HG02678 (cell line): ENCODE data around the gene LAPTM5.
"Not testable (repeated sequence)": the region's sequence is repeated elsewhere in the genome, so short reads cannot be mapped to it uniquely, and the experiment has no call there.

Source experiments
- ATAC-seq: cut with Tn5 transposase; IDR thresholded peaks from one replicate; pipeline ENCODE4 v1.9.1; 2021; ENCODE audit warnings: mild to moderate bottlenecking, moderate library complexity; ENCODE audit not compliant: unreplicated experiment

LAPTM5 gene, protein sequence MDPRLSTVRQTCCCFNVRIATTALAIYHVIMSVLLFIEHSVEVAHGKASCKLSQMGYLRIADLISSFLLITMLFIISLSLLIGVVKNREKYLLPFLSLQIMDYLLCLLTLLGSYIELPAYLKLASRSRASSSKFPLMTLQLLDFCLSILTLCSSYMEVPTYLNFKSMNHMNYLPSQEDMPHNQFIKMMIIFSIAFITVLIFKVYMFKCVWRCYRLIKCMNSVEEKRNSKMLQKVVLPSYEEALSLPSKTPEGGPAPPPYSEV

DNA sequence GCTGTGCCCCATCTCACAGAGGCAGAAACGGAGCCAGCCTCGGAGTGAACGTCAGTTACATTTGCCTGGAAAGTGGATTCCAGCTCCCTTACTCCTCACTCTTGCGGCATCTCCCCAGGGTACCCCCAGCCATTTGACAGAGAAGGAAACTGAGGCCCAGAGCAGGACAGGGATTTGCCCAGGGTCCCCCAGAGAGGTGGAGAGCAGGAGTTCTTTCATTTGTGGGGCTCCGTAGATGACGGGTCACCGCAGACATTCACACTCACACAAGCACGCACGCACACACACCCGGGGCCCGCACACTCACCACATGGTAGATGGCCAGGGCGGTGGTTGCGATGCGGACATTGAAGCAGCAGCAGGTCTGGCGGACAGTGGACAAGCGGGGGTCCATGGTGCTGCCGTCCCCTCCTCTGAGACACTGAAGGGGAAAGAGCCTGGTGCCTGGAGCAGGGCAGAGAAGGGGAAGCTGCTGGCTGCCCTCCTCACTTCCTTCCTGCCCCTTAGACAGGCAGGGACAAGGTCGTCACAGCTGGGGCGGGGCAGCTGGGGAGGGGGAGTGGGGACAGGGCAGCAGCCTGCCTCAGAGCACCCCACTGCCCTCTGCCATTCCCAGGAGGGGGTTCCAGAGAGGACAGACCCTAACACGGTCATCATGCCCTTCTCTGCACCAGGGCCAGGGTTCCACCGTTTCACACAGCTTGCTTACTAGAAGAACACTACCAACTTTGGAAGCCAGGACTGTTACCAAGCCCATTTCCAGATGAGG lies at the start of gene LAPTM5:
Gene LAPTM5 (minus strand): TSS at position 423 of the 769 bp plus-strand sequence. CDS start 29 bp downstream, at position 394.
- no peak for ATAC-seq

DNA sequence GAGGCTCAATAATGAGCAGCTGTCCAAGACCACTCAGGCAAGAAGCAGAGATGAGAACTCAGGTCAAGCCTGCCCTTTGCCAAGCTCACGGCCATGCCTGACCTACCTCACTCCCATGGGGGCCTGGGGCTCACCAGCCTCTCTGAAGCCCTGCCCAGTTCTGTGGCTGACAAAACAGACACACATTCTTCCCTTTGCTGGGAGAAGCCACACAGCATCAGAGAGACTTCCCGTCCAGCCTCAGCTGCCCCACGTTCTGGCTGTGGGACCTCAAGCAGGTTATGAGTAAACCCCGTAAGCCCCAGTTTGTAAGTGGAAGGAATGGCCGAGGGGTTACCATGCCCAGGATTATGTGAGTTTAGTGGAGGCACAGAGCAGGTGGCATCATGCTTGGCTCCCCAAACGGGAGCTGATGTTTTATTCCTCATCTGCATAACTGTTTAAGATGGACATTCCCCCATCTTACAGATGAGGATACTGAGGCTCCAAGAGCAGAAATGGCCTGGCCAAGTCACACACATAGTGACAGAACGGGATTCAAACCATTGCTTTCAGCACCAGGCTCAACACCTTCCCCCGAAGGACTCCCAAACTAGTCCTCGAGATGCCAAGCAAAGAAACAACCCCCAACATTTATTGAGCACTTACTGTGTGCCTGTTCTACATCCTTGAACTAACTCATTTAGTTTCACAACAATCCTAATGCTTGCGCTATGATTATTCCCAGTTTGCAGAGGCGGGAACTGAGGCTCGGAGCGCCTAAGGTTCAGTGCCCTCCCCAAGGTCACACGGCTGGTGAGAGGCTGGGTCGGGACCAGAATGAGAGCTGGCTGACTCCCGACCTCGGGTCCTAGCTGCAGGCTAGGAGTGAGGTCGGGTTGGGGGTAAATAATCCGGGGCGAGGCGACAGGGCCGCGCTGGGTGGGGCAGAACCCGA lies 49.1 kb upstream of the LAPTM5 start:
- no peak for ATAC-seq

DNA sequence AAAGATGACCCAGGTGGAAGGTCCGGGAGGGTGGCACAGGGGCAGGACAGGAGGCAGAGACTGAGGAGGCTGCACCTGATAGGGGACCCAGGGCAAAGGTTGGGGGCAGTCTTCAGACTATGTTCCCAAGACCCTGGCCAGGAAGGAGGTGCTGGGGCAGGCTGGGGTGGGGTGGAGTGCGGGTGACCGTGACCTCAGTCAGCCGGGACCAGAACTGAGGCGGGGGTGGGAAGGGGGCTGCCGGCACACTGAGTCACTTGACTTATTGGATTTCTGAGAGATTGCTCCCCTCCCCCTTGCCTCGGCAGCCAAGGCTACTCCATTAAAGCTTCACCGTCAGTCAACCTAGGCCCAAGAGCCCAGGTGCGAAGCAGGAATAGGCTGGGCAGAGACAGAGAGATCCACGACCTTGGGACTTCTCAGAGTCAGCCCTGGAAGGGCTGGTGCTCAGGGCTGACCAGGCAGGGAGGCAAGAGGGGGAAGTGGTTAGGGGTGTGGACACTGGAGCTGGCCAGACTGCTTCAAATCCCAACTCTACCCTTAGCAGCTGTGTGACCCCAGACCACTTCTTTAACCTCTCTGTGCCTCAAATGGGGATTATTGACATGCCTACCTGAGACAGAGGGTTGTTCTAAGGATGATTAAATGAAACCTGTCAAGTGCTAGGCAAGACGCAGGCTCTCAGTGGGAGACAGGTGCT lies 47.9 kb upstream of the LAPTM5 start:
- ATAC-seq = no peak

DNA sequence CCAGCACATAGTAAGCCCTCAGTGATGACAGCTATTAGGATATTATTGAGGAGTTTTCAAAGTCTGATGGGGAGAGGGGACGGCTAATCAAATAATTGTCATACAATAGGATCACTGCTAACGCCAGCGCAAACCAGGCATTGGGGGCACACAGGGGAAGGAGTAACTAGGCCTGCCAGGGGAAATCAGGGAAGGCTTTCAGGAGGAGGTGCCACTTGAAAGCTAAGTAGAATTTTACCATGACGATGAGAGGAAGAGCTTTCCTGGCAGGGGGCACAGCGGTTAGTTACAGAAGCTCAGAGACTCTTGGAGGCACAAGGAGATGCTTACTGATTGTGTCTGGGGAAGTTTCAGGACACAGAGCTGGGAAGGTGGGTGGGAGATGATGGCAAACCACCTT lies 47.2 kb upstream of the LAPTM5 start:
- ATAC-seq = no peak

DNA sequence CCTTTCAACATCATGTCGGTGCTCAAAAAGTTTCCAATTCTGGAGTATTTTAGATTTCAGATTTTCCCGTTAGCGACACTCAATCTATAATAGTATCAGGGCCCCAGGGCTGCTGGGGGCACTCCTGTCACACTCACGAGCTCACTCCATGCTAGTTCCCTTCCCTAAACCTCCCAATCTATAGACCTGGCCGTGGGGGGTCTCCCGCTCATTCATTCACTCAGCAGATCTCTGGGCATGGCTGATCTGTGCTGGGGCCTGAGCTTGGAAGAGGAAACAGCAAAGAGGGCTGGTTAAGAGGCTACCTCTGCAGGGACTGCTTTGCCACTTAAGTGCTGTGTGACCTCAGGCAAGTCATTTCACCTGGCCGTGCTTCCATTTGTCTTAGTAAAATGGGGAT lies 46.8 kb upstream of the LAPTM5 start:
- no peak for ATAC-seq

DNA sequence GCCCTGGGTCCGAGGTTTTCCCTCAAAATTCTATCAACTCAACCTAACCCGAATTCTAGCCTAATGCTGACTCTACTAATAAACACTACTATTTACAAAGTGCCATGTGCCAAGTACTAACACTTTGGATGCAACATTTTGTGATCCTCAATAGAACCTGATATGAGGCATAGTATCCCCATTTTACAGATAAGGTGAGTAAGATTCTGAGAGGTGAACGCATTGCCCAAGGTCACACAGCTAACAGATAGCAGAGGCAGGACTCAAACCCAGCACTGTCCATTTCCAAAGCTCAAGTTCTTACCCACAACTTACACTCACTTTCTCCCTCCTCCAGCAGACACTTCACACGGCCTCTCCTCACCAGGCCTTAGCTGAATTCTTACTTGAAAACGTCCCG lies 46.0 kb upstream of the LAPTM5 start:
- no peak for ATAC-seq

DNA sequence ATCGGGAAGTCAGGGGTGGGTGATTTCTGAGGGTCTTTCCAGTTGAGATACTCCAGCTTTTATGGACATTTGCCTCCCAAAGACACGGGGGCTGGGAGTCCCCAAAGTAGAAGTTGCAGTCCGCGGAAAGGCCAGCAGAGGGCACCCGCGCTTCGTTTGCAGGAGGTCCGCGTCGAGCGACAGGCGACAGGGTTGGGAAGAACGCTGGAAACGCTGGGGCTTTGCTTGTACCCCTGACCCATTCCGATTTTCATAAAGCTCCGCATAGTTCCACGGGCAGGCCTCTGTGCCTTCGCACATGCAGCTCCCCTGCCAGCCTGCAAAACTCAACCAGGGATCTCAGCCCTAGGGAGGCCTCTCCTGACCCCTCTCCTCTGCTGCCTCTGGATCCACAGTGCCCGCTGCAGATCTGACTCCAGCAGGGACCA lies 44.2 kb upstream of the LAPTM5 start:
- ATAC-seq = no peak

DNA sequence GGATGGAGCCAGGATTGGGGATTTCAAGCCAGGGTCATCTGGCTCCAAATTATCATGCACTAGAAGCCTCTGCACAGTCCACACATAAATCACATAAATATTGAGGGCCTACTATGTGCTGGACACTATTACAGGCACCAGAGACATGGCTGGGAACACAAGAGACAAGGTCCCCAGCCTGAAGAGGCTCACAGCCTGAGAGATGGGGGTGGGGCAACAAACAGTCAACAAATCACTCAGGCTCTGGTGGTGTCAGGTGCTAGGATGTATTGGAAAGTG lies 41.6 kb upstream of the LAPTM5 start:
- no peak for ATAC-seq

DNA sequence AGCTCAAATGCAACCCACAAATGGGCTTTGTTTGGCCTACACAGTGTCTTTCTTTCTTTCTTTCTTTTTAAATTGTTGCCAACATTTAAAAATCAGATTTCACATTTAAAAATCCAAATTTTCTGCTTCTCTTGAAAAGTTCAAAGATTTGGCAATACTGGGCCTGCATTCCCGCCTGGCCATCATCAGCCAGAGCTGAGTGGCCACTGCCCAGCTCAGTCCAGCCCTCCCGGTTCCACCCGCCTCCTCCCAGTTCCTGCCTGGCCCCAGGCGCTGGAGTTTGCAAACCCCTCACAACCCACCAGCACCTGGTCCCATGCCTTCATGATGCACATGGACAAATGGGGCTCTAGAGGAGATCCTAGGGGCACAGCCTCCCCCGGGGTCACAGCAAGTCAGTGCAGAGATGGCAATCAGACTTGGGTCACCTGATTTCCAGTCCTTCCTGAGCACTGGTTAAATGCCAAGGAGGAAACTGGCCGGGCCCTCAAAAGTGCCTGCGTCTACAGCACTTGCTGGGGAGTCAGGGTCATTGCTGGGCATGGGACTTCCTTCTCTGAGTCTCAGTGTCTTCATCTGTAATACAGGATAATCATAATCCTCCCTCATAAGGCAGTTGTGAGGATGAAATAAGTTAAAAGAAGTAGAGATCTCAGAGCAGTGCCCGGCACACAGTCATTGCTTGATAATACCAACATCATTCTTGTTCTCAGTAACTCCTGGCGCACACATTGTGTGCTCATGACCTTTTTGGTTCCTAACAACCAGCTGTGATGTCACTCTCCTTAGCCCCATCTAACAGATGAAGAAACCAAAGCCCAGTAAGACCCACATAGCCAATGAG lies 41.0 kb upstream of the LAPTM5 start:
- no peak for ATAC-seq

DNA sequence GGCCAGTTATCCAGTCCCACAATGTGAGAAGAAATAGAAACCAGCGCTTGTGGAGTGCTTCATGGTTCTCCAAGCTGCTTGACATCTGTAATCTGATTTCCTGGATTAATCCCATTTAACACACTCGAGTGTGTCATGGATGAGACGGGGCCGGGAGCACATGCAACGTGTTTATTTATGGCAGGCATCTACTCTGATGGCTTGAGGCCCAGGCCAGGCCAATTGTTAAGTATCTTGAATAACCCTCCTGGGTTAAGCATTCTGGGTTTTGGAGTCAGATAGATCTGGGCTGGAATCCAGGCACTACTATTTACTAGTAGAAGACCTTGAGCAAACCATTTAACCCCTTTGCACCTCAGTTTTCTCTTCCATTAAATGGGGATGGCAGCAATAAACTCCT lies 37.5 kb upstream of the LAPTM5 start:
- ATAC-seq = no peak

DNA sequence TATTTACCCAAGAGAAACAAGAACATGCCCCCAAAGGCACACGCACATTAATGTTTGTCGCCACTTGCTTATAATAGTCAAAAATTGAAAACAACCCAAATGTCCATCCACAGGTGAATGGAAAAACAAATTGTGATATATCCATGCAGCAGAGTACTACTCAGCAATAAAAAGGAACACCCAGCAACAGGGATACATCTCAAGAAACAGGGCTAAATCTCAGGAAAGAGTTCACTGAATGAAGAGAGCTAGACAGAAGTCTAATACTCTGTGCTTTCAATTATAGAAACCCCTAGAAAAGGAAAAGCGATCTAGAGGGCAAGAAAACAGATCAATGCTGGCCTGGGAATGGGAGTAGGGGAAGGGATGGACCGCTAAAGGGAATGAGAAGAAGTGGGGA lies 36.7 kb upstream of the LAPTM5 start:
- ATAC-seq = no peak

DNA sequence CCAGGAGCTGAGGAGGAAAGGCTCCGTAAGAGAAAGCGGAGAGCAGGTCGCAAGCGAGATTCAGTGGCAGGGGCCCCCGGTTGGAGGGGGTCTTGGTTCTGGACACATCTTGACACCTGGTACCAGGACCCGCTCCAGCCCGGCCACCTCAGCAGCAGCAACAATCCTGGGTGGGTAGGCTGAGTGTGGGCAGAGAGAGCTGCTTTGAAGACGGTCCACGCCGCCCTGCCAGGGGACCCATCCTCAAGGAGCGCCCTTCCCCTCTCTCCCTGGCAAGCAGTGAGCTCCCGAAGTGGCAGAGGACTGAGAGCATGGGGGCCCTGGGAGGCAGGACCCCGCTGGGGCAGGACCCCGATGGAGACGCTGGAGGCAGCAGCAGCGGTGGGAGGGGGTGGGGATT lies 35.6 kb upstream of the LAPTM5 start:
- no peak for ATAC-seq

DNA sequence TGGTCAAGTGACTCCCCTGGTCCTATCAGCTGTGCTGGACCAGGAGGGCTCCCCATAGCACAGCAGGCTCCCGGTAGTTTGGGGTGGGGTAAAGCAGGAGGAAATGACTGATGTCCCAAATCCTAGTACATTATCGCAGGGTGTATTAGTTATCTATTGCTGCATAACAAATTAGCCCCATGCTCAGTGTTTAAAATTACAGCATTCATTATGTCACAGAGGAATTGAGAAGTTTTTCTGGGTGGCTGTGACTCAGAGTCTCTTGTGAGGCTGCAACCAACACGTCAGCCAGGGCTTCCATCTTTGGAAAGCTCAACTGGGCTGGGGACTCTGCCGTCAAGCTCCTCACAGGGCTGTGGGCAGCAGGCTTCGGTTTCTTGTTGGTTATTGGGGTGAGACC lies 34.3 kb upstream of the LAPTM5 start:
- no peak for ATAC-seq

DNA sequence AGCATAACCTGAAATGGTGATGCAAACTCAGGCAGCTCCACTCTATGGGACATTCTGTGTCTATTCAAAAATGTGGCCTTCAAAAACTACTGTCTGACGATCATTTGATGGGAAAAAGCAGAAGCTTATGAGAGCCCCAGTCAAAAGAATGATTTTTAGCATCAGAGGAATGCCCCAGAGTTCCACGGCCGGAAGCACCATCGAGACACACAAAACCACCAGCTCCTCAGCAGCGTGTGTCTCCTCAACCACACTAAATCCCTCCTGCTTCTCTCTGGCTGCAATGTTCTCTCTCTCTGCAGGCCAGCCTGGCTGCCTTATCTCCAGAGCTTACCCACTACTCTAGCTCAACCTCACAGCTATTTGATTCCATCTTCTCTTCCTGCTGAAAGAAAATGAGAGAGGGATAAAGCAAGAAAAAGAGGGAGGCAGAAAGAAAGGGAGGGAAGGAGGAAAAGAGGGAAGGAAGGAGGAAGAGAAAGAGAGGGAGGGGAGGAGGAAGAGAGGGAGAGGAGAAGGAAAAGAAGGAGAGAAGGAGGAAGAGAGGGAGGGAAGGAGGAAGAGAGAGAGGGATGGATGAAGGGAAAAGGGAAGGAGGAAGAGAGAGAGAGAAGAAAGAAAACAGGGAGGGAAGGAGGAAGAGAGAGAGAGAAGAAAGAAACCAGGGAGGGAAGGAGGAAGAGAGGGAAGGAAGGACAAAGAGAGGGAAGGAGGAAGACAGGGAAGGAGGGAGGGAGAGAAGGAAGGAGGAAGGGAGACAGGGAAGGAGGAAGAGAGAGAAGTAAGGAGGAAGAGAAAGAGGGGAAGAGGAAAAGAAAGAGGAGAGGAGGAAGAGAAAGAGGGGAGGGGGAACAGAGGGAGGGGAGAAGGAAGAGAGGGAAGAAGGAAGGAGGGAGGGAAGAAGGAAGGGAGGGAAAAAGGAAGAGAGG lies 33.5 kb upstream of the LAPTM5 start:
- ATAC-seq = no peak

DNA sequence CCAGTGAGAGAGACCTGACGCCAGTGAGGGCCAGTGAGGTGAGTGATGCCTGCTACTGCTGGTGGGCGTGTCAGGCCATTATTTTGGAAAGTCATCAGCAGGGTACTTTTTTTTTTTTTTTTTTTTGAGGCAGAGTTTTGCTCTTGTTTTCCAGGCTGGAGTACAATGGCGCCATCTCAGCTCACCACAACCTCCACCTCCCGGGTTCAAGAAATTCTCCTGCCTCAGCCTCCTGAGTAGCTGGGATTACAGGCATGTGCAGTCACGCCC lies 32.6 kb upstream of the LAPTM5 start:
- not testable (repeated sequence) for ATAC-seq

DNA sequence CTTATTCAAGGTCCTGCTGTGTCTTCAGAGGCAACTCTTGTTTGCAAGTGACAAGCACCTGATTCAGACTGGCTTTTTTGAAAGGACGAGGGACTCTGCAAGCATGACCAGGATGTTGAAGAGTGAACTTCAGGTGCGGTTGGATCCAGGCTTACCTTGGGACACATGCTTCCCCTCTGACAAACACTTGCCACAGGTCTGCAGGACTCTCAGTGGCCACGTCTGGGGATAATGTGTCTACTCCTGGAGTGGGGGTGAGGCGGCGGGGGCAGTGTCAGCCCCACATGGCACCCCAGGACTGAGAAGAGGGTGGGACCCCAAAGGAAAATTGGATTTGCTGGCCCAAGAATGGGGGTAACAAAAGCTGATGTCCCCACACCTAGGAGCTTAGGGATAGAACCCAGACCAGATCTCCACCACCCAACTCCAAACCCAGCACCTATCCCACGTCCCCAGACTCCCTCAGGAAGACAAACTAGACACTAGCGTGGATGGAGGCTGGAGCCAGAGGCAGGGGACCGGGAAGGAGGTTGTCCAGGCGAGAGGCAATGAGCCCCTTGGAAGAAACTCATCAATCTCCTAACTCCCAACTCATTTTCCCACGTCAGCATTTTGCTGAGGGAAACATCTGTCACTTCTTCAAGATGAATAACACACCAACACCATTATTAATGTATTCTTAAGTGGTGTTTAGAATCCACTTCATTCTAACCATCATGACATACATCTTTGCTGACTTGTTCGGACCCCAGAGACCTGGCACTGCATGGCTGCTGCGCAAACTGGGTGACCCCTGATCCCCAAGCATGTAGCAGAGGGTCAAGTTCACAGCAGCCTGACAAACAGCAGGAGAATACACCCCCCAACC lies 32.0 kb upstream of the LAPTM5 start:
- no peak for ATAC-seq

DNA sequence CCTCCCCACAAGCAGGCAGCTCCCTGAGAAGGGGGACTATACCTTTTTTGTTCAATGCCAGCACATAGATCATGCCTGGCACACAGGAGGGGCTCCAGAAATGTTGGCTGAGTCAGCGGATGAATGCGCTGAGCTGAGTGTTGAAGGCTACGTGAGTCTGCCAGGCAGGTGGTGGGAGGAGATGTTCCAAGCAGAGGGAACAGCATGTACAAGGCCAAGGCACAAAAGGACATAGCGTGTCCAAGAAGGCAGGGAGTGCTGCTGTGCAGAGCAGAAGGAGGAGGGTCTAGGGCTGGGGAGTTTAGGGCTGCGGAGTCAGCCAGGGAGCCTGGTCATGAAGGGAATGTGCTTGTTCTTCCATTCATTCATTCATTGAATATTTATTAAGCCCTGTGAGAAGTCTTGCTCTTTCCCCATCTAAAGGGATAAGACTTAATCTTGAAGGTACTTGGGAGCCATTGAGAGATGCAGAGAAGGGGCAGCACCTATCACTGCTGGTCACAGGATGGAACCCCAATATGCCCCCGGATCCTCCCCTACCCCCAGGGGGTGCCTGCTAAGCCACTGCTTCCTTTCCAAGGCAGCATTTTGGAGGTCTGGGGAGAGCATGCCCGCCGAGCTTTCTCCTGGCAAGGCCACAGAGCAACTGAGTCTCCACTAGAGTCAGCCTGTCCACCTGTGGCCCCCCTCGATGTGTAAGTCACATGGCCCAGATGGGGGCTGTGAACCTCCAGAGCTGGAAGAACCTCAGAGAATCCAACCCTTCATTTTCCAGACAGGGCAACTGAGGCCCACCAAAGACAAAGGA lies 31.2 kb upstream of the LAPTM5 start:
- ATAC-seq = no peak
